Measurements from ENCODE around the gene HERC5. TPM values are rescaled to one million over a fixed set of nuclear protein-coding genes. Genes with fewer than 3 reads are reported as not detected.

HERC5 gene
- total RNA-seq, 2 donors from 2014 or later, result 9.6 to 10.1 TPM

DNA sequence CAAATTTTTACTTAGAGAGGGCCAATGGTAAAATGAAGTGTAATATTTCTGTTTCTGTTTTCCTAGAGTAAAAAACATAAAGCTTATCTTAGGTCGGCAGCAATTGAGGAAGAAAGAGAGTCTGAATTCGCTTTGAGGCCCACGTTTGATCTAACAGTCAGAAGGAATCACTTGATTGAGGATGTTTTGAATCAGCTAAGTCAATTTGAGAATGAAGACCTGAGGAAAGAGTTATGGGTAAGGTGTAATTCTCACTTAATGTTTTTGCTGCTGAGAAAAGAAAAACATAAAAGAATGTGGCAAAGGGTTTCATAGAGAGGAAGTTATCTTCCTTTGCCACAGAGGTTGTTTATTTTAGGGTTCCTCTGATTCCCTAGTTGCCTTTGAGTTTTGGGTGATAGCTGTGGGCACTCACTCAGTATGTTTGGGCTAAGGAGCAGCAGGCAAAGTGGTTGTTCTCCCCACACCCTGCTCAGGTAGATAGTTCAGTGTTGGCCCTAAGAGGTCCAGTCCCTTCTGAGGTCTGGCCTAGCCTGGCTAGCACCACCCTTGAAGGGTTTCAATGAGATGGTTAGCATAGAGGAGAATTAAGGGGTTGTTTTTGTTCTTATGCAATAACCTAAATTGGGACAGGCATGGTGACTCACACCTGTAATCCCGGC lies 32.3 kb downstream of the HERC5 start:
- Histone ChIP-seq H3K27me3 (ENCODE audit: control insufficient read depth, insufficient read depth, low read length, poor library complexity, severe bottlenecking) (no peaks in the 10 kb centered on the region), H3K36me3 (ENCODE audit: control insufficient read depth, insufficient read depth, low read length) (no peaks in the 10 kb centered on the region), H3K27ac (ENCODE audit: low read depth, low read length) (no peak overlapping the region), H3K9ac (ENCODE audit: extremely low read depth, low read length, poor library complexity, severe bottlenecking) (no peak overlapping the region), H3K4me1 (ENCODE audit: control insufficient read depth, insufficient read depth, low read length) (no peaks in the 10 kb centered on the region), H3K4me3 (ENCODE audit: low read length) (no peak overlapping the region), H3K9me3 (ENCODE audit: control insufficient read depth, low read length) (no peaks in the 10 kb centered on the region)
- WGBS, 2 experiments (ENCODE audit: insufficient coverage in 1 of 2, insufficient read length in 1 of 2), result 86 to 90% methylated on average over 4 of the region's 4 CpGs
- H3K4me1 Mint-ChIP-seq, result no peaks in the 10 kb centered on the region
- no peak overlapping the region for H3K27ac Mint-ChIP-seq
- no peak for DNase-seq
- TF ChIP-seq, protein P1, sequence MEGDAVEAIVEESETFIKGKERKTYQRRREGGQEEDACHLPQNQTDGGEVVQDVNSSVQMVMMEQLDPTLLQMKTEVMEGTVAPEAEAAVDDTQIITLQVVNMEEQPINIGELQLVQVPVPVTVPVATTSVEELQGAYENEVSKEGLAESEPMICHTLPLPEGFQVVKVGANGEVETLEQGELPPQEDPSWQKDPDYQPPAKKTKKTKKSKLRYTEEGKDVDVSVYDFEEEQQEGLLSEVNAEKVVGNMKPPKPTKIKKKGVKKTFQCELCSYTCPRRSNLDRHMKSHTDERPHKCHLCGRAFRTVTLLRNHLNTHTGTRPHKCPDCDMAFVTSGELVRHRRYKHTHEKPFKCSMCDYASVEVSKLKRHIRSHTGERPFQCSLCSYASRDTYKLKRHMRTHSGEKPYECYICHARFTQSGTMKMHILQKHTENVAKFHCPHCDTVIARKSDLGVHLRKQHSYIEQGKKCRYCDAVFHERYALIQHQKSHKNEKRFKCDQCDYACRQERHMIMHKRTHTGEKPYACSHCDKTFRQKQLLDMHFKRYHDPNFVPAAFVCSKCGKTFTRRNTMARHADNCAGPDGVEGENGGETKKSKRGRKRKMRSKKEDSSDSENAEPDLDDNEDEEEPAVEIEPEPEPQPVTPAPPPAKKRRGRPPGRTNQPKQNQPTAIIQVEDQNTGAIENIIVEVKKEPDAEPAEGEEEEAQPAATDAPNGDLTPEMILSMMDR (conservative IDR thresholded peaks at IDR 0.05), result no peak
- H3K4me3 Mint-ChIP-seq, result no peak overlapping the region
- no peaks in the 10 kb centered on the region for H3K27me3 Mint-ChIP-seq (ENCODE audit: insufficient read depth)
- no peaks in the 10 kb centered on the region for H3K9me3 Mint-ChIP-seq
- peaks cover 4% of the 10 kb centered on the region for H3K36me3 Mint-ChIP-seq (ENCODE audit: low read depth)

DNA sequence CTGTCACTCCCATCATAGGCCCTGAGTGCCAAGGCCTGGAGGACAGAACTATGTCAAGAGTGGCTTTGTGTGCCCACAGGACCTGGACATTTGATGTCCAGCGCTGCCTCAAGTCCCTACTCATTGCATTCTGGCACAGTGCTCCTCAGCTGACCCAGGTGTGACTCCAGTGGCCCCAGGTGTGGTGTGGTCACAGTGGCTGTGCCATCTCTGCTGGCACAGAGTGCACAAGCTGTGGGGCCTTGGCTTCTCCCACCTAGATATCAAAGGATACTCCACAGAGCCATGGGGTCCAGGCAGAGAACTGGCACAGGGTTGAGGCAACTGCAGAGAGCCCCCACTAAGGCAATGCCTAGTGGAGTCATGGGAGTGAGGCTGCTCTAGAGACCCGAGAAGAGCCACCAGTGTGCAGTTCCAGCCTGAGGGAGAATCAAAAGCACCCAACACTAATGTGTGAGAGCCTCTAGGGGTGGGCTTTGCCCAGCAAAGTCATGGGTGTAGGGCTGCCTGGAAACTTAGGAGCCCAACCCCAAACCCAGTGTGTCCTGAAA lies 41.0 kb downstream of the HERC5 start:
- H3K9ac ChIP-seq (ENCODE audit: extremely low read depth, low read length, poor library complexity, severe bottlenecking), result no peak overlapping the region
- H3K36me3 ChIP-seq (ENCODE audit: control insufficient read depth, insufficient read depth, low read length), result no peaks in the 10 kb centered on the region
- no peaks in the 10 kb centered on the region for H3K9me3 ChIP-seq (ENCODE audit: control insufficient read depth, low read length)
- no peaks in the 10 kb centered on the region for H3K4me1 ChIP-seq (ENCODE audit: control insufficient read depth, insufficient read depth, low read length)
- H3K36me3 Mint-ChIP-seq (ENCODE audit: low read depth), result no peaks in the 10 kb centered on the region
- H3K27me3 ChIP-seq (ENCODE audit: control insufficient read depth, insufficient read depth, low read length, poor library complexity, severe bottlenecking), result no peaks in the 10 kb centered on the region
- TF ChIP-seq, protein P1 (conservative IDR thresholded peaks at IDR 0.05), result no peak
- H3K27ac Mint-ChIP-seq, result no peak overlapping the region
- no peak overlapping the region for H3K4me3 ChIP-seq (ENCODE audit: low read length)
- H3K9me3 Mint-ChIP-seq, result no peaks in the 10 kb centered on the region
- H3K4me1 Mint-ChIP-seq, result no peaks in the 10 kb centered on the region
- H3K4me3 Mint-ChIP-seq, result no peak overlapping the region
- 90 to 94% methylated on average over 2 of the region's 2 CpGs for WGBS, 2 experiments (ENCODE audit: insufficient coverage in 1 of 2, insufficient read length in 1 of 2)
- no peak for DNase-seq
- H3K27ac ChIP-seq (ENCODE audit: low read depth, low read length), result no peak overlapping the region
- H3K27me3 Mint-ChIP-seq (ENCODE audit: insufficient read depth), result no peaks in the 10 kb centered on the region

DNA sequence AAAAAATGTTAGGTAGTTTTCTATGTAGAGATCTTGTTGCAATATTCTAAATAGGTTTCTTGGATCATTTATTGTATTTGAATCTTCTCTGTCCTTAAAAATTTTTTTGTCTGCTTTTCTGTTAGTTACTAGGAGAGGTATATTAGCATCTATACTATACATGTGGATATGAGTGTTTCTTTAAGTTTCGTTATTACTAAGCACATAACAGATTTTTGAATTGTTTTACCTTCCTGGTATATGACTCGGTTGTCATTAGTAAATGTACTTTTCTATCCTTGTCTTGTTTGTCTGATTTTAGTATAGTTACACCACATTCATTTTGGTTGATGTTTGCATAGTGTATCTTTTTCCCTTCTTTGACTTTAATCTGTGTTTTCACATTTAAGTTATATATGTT lies 46.4 kb downstream of the HERC5 start:
- H3K36me3 Mint-ChIP-seq (ENCODE audit: low read depth), result no peaks in the 10 kb centered on the region
- H3K4me3 ChIP-seq (ENCODE audit: low read length), result no peak overlapping the region
- no peaks in the 10 kb centered on the region for H3K9me3 ChIP-seq (ENCODE audit: control insufficient read depth, low read length)
- H3K9ac ChIP-seq (ENCODE audit: extremely low read depth, low read length, poor library complexity, severe bottlenecking), result no peak overlapping the region
- no peak for DNase-seq
- no peak overlapping the region for H3K27ac Mint-ChIP-seq
- no peak overlapping the region for H3K27ac ChIP-seq (ENCODE audit: low read depth, low read length)
- TF ChIP-seq, protein P1 (conservative IDR thresholded peaks at IDR 0.05), result no peak
- 100% methylated on average over 2 of the region's 2 CpGs; no CpG with 5 or more reads in 1 of the 2 experiments for WGBS, 2 experiments (ENCODE audit: insufficient coverage in 1 of 2, insufficient read length in 1 of 2)
- no peaks in the 10 kb centered on the region for H3K27me3 ChIP-seq (ENCODE audit: control insufficient read depth, insufficient read depth, low read length, poor library complexity, severe bottlenecking)
- H3K4me1 ChIP-seq (ENCODE audit: control insufficient read depth, insufficient read depth, low read length), result no peaks in the 10 kb centered on the region
- H3K4me3 Mint-ChIP-seq, result no peak overlapping the region
- no peaks in the 10 kb centered on the region for H3K9me3 Mint-ChIP-seq
- no peaks in the 10 kb centered on the region for H3K27me3 Mint-ChIP-seq (ENCODE audit: insufficient read depth)
- H3K4me1 Mint-ChIP-seq, result no peaks in the 10 kb centered on the region
- H3K36me3 ChIP-seq (ENCODE audit: control insufficient read depth, insufficient read depth, low read length), result no peaks in the 10 kb centered on the region

Data from endodermal cell (in vitro differentiated cells).